Suprapubic skin (tissue), 4 donors: Measurements from ENCODE around the gene KIF16B.

Source experiments
- EP300 ChIP-seq: sonication (generic); formaldehyde crosslinking; IDR thresholded peaks from one replicate; pipeline ENCODE4 v1.6.1; 2017; ENCODE audit warnings: antibody characterized with exemption
- POLR2A ChIP-seq, 2 donors: fragments of 450-650 bp; IDR thresholded peaks; one replicate each; pipeline ENCODE4 v1.6.1; 2017; ENCODE audit warnings: antibody characterized with exemption in 2 of 2, mild to moderate bottlenecking in 2 of 2, moderate library complexity in 2 of 2
- POLR2AphosphoS5 ChIP-seq, 3 donors: sonication (generic); formaldehyde crosslinking; IDR thresholded peaks; one replicate each; pipeline ENCODE4 v1.6.1; 2017; ENCODE audit warnings: antibody characterized with exemption in 3 of 3
- TF ChIP-seq, protein P1 (sequence below), 2 donors: fragments of 200-600 bp in 1 of 2; fragments of 450-650 bp in 1 of 2; sonication (generic) in 1 of 2; IDR thresholded peaks; one replicate each; pipeline ENCODE4 v1.5.1; 2016 to 2019; ENCODE audit warnings: antibody characterized with exemption in 2 of 2, mild to moderate bottlenecking in 1 of 2, moderate library complexity in 1 of 2

DNA sequence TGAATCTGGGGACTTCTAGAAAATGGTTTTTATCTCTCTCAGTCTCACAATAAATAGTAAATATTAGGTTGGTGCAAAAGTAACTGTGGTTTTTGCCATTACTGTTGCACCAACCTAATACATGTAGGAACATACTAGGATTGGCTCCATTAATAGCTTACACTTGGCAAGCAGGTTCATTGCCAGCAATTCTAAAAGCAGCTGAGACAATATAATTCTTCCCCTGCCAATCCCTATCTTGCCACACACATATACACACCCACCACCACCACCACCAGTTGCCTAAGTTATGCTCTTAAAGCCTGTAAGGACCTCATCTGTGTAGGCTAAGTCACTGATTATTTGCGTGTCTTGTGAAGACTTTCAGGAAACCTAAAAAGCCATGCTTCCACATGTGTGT lies 145.1 kb downstream of the KIF16B start:
- no peak for TF ChIP-seq POLR2AphosphoS5 (IDR thresholded peaks at IDR 0.05)
- TF ChIP-seq, protein P1, sequence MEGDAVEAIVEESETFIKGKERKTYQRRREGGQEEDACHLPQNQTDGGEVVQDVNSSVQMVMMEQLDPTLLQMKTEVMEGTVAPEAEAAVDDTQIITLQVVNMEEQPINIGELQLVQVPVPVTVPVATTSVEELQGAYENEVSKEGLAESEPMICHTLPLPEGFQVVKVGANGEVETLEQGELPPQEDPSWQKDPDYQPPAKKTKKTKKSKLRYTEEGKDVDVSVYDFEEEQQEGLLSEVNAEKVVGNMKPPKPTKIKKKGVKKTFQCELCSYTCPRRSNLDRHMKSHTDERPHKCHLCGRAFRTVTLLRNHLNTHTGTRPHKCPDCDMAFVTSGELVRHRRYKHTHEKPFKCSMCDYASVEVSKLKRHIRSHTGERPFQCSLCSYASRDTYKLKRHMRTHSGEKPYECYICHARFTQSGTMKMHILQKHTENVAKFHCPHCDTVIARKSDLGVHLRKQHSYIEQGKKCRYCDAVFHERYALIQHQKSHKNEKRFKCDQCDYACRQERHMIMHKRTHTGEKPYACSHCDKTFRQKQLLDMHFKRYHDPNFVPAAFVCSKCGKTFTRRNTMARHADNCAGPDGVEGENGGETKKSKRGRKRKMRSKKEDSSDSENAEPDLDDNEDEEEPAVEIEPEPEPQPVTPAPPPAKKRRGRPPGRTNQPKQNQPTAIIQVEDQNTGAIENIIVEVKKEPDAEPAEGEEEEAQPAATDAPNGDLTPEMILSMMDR (IDR thresholded peaks at IDR 0.05): no peak
- no peak for TF ChIP-seq POLR2A (IDR thresholded peaks at IDR 0.05)
- no peak for TF ChIP-seq EP300
